IgD-negative memory B cell (primary cell): ENCODE measurements around the gene PSENEN. TPM values are rescaled to one million over a fixed set of nuclear protein-coding genes. Genes with fewer than 3 reads are reported as not detected.
"Not testable (repeated sequence)": the region's sequence is repeated elsewhere in the genome, so short reads cannot be mapped to it uniquely, and the experiment has no call there.

Source experiments
- H3K27ac Mint-ChIP-seq, 3 donors: one replicate each; pipeline ENCODE4 v1.8.0; 2020 to 2022; ENCODE audit warnings: mild to moderate bottlenecking in 3 of 3, mixed read lengths in 3 of 3, moderate library complexity in 1 of 3
- H3K27me3 Mint-ChIP-seq: one replicate; pipeline ENCODE4 v1.8.0; 2021; ENCODE audit warnings: mixed read lengths
- H3K36me3 Mint-ChIP-seq: one replicate; pipeline ENCODE4 v1.8.0; 2020; ENCODE audit warnings: mild to moderate bottlenecking, mixed read lengths
- H3K4me1 Mint-ChIP-seq, 3 donors: one replicate each; pipeline ENCODE4 v1.8.0; 2020 to 2022; ENCODE audit warnings: mixed read lengths in 3 of 3, mild to moderate bottlenecking in 1 of 3
- H3K4me3 Mint-ChIP-seq, 4 donors: one replicate each; pipeline ENCODE4 v1.8.0; 2020 to 2022; ENCODE audit warnings: mild to moderate bottlenecking in 4 of 4, mixed read lengths in 4 of 4, moderate library complexity in 3 of 4
- H3K9me3 Mint-ChIP-seq, 3 donors: one replicate each; pipeline ENCODE4 v1.8.0; 2020 to 2021; ENCODE audit warnings: mixed read lengths in 3 of 3, mild to moderate bottlenecking in 1 of 3
- polyA plus RNA-seq: library from polyadenylated mRNA; unstranded; fragments of 300-500 nt; fragmentation: Illumina TruSeq; gene quantifications from one replicate; pipeline ENCODE4 v1.2.3, GENCODE V29; 2021

The PSENEN gene
- polyA plus RNA-seq, 1 donor from 2014 or later: 85.0 TPM

GRCh38 chr19:35788205-35788960 is 42.9 kb downstream of the PSENEN start:
- H3K4me1 Mint-ChIP-seq: peaks cover 0 to under 1% (median 0%) of the 10 kb centered on the region in 3 donors
- no peaks in the 10 kb centered on the region for H3K36me3 Mint-ChIP-seq

GRCh38 chr19:35789195-35789977 is 43.9 kb downstream of the PSENEN start:
- Mint-ChIP-seq H3K9me3 (no peaks in the 10 kb centered on the region), H3K4me1 (no peaks in the 10 kb centered on the region), H3K27me3 (peaks cover 7% of the 10 kb centered on the region), H3K27ac (no peak overlapping the region), H3K36me3 (no peaks in the 10 kb centered on the region), H3K4me3 (no peak overlapping the region)

More at GRCh38 chr19:35788205-35788960, 42.9 kb downstream of the PSENEN start:
- Mint-ChIP-seq H3K27me3 (peaks cover 7% of the 10 kb centered on the region), H3K4me3 (peak overlapping the region in 1 of 4 donors; percentile 47), H3K9me3 (no peaks in the 10 kb centered on the region), H3K27ac (no peak overlapping the region)

GRCh38 chr19:35789978-35790944 is 44.8 kb downstream of the PSENEN start:
- Mint-ChIP-seq H3K36me3 (no peaks in the 10 kb centered on the region), H3K27ac (no peak overlapping the region), H3K4me1 (no peaks in the 10 kb centered on the region), H3K9me3 (no peaks in the 10 kb centered on the region), H3K4me3 (no peak overlapping the region), H3K27me3 (peaks cover 7% of the 10 kb centered on the region)

GRCh38 chr19:35790981-35791813 is 45.7 kb downstream of the PSENEN start:
- Mint-ChIP-seq H3K4me3 (no peak overlapping the region), H3K27ac (no peak overlapping the region), H3K4me1 (no peaks in the 10 kb centered on the region), H3K36me3 (no peaks in the 10 kb centered on the region), H3K9me3 (no peaks in the 10 kb centered on the region), H3K27me3 (peaks cover 9% of the 10 kb centered on the region)

GRCh38 chr19:35791814-35792279 is 46.4 kb downstream of the PSENEN start:
- Mint-ChIP-seq H3K27me3 (peaks cover 12% of the 10 kb centered on the region), H3K4me1 (no peaks in the 10 kb centered on the region), H3K9me3 (no peaks in the 10 kb centered on the region), H3K36me3 (no peaks in the 10 kb centered on the region), H3K27ac (no peak overlapping the region), H3K4me3 (no peak overlapping the region)

- H3K4me1 Mint-ChIP-seq: no peaks in the 10 kb centered on the region
- no peak overlapping the region for H3K4me3 Mint-ChIP-seq
- peaks cover 15% of the 10 kb centered on the region for H3K27me3 Mint-ChIP-seq
- no peaks in the 10 kb centered on the region for H3K36me3 Mint-ChIP-seq
- H3K27ac Mint-ChIP-seq: no peak overlapping the region
- H3K9me3 Mint-ChIP-seq: no peaks in the 10 kb centered on the region
Observed at GRCh38 chr19:35792312-35792711, 46.9 kb downstream of the PSENEN start.

GRCh38 chr19:35792888-35793287 is 47.4 kb downstream of the PSENEN start:
- Mint-ChIP-seq H3K36me3 (no peaks in the 10 kb centered on the region), H3K27ac (no peak overlapping the region), H3K4me3 (no peak overlapping the region), H3K9me3 (no peaks in the 10 kb centered on the region), H3K4me1 (no peaks in the 10 kb centered on the region), H3K27me3 (peaks cover 15% of the 10 kb centered on the region)

- H3K27ac Mint-ChIP-seq: no peak overlapping the region
- peaks cover 18% of the 10 kb centered on the region for H3K27me3 Mint-ChIP-seq
- no peak overlapping the region for H3K4me3 Mint-ChIP-seq
- H3K9me3 Mint-ChIP-seq: no peaks in the 10 kb centered on the region
- no peaks in the 10 kb centered on the region for H3K4me1 Mint-ChIP-seq
- H3K36me3 Mint-ChIP-seq: no peaks in the 10 kb centered on the region
Observed at GRCh38 chr19:35793381-35794165, 48.1 kb downstream of the PSENEN start.

GRCh38 chr19:35795564-35795963 is 50.1 kb downstream of the PSENEN start:
- H3K9me3 Mint-ChIP-seq, H3K4me3 Mint-ChIP-seq, H3K4me1 Mint-ChIP-seq, H3K36me3 Mint-ChIP-seq: not testable (repeated sequence)
- Mint-ChIP-seq H3K27ac (peak overlapping the region in 1 of 3 donors; percentile 13), H3K27me3 (peaks cover 18% of the 10 kb centered on the region)

Other genes with a start within 250 kb of the PSENEN start
- gene DMKN, start 232.0 kb upstream of the PSENEN start, polyA plus RNA-seq: 1.1 TPM
- gene SBSN, start 217.3 kb upstream of the PSENEN start, polyA plus RNA-seq: not detected
- gene GAPDHS, start 212.2 kb upstream of the PSENEN start, polyA plus RNA-seq: not detected
- 146 TPM for gene TMEM147, start 200.0 kb upstream of the PSENEN start, polyA plus RNA-seq
- not detected for gene ATP4A, start 182.0 kb upstream of the PSENEN start, polyA plus RNA-seq
- not detected for gene PMIS2, start 159.5 kb upstream of the PSENEN start, polyA plus RNA-seq
- 11.4 TPM for gene HAUS5, start 132.9 kb upstream of the PSENEN start, polyA plus RNA-seq
- gene RBM42, start 116.6 kb upstream of the PSENEN start, polyA plus RNA-seq: 76.5 TPM
- gene ETV2, start 103.9 kb upstream of the PSENEN start, polyA plus RNA-seq: 0.50 TPM
- 814 TPM for gene COX6B1, start 97.3 kb upstream of the PSENEN start, polyA plus RNA-seq
- not detected for gene UPK1A, start 79.1 kb upstream of the PSENEN start, polyA plus RNA-seq
- gene ZBTB32, start 41.1 kb upstream of the PSENEN start, polyA plus RNA-seq: 31.6 TPM
- gene KMT2B, start 27.6 kb upstream of the PSENEN start, polyA plus RNA-seq: 2.7 TPM
- gene IGFLR1, start 3.2 kb upstream of the PSENEN start, polyA plus RNA-seq: 140 TPM
- 74.8 TPM for gene U2AF1L4, start 233 bp upstream of the PSENEN start, polyA plus RNA-seq
- gene LIN37, start 2.9 kb downstream of the PSENEN start, polyA plus RNA-seq: 8.2 TPM
- not detected for gene HSPB6, start 11.4 kb downstream of the PSENEN start, polyA plus RNA-seq
- 7.3 TPM for gene PROSER3, start 12.5 kb downstream of the PSENEN start, polyA plus RNA-seq
- gene ARHGAP33, start 29.9 kb downstream of the PSENEN start, polyA plus RNA-seq: not detected
- gene PRODH2, start 67.2 kb downstream of the PSENEN start, polyA plus RNA-seq: not detected
- not detected for gene NPHS1, start 106.9 kb downstream of the PSENEN start, polyA plus RNA-seq
- gene KIRREL2, start 111.3 kb downstream of the PSENEN start, polyA plus RNA-seq: not detected
- not detected for gene APLP1, start 122.9 kb downstream of the PSENEN start, polyA plus RNA-seq
- 28.6 TPM for gene NFKBID, start 154.9 kb downstream of the PSENEN start, polyA plus RNA-seq
- gene HCST, start 156.9 kb downstream of the PSENEN start, polyA plus RNA-seq: 118 TPM
- gene TYROBP, start 162.6 kb downstream of the PSENEN start, polyA plus RNA-seq: 13.7 TPM
- 0.15 TPM for gene LRFN3, start 190.7 kb downstream of the PSENEN start, polyA plus RNA-seq
- 53.7 TPM for gene SDHAF1, start 249.5 kb downstream of the PSENEN start, polyA plus RNA-seq